IPS-NIHi7 (cell line): ENCODE data around the gene TSNAX.

Experiments
- DNase-seq: peaks from one replicate; pipeline ENCODE4 v3.0.0; 2012; ENCODE audit warnings: mixed read lengths; ENCODE audit errors: extremely low spot score

TSNAX gene

GRCh38 chr1:231601824-231602672 lies 73.6 kb downstream of the TSNAX start:
- no peak for DNase-seq

GRCh38 chr1:231602673-231602984 lies 74.2 kb downstream of the TSNAX start:
- no peak for DNase-seq

- DNase-seq = peak; percentile 50
Measured at GRCh38 chr1:231603598-231604275, 75.3 kb downstream of the TSNAX start.

- no peak for DNase-seq
Measured at GRCh38 chr1:231604276-231604621, 75.8 kb downstream of the TSNAX start.

- DNase-seq = no peak
Measured at GRCh38 chr1:231605149-231606100, 77.0 kb downstream of the TSNAX start.

- no peak for DNase-seq
Measured at GRCh38 chr1:231606712-231607111, 78.2 kb downstream of the TSNAX start.

- DNase-seq = no peak
Measured at GRCh38 chr1:231610388-231610787, 81.9 kb downstream of the TSNAX start.

GRCh38 chr1:231611111-231611510 lies 82.6 kb downstream of the TSNAX start:
- DNase-seq = no peak

- DNase-seq = no peak
Measured at GRCh38 chr1:231611851-231612250, 83.4 kb downstream of the TSNAX start.

- DNase-seq = no peak
Measured at GRCh38 chr1:231612393-231613089, 84.1 kb downstream of the TSNAX start.

- no peak for DNase-seq
Measured at GRCh38 chr1:231613419-231614349, 85.2 kb downstream of the TSNAX start.
